ENCODE results near the gene SEC22C.

The SEC22C gene

GRCh38 chr3:42535981-42536784 is 45.6 kb downstream of the SEC22C start:
- DNase-seq (ENCODE audit: low spot score): no peak

DNA sequence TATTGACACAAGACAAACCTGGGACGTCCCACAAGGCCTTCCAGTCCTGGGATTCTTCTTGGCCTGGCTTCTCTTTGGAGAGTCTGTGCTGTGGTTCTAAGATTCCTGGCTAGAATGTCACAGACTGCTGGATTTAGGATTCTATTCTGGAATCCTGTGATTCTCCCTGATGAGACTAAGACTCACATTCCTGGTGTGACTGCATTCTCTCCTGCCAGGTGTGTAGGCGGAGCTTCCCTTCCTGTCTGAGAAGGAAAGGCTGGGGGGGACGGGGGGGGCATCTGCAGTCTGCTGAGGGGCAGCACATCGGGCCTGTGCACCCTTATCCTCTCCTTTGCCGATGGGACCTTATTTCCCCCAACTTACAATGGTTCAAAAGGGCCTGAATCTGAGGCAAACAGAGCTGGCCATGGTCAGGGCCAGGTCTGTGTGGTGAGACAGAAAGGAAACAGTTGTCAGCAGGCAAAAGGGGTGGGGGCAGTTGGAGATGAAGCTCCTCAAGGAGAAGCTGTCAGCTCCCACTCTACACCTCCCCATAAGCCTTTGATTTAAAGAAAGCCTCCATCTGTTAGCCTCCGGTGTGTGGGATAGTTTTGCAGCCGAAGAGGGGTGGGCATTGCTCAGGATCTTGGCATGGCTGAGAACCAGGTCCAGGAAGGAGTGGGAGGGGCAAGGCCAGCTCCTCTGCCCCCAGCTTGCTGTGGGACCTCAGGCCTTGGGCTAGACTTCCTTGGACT is 48.4 kb downstream of the SEC22C start:
- DNase-seq (ENCODE audit: low spot score): no peak

DNA sequence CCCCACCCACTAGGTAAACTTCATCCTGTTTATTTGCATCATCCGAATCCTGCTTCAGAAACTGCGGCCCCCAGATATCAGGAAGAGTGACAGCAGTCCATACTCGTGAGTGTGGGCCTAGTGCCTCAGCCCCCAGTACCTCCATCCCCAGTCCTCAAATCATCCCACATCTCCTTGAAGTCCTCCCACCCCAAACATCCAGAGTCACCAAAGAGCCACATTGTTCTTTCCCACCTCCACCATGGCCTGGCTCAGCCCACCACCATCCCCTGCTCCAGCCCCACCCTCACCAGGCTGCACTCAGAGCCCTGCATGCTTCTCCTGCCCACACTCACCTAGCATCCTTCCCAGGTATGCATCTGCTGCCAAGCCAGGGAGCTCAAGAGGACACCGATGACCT is 49.5 kb downstream of the SEC22C start:
- no peak for DNase-seq (ENCODE audit: low spot score)

DNA sequence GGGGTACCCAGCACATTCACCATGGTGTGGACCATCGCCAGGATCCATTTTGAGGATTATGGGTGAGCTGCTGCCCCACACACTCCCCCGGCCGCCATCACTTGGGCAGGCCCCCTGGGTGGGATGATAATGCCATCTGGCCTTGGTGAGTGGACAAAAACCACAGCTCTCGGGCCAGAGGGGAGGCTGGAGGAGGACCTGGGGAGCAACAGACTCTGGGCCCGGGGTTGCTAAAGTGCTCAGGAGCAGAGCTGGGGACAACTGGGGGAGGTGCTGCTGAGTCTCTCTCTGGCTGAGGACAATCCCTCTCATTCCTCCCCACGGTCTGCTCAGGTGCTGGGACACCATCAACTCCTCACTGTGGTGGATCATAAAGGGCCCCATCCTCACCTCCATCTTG is 50.3 kb downstream of the SEC22C start:
- DNase-seq (ENCODE audit: low spot score): no peak

- DNase-seq (ENCODE audit: low spot score): no peak
Measured at GRCh38 chr3:42530073-42530472, 51.7 kb downstream of the SEC22C start.

DNA sequence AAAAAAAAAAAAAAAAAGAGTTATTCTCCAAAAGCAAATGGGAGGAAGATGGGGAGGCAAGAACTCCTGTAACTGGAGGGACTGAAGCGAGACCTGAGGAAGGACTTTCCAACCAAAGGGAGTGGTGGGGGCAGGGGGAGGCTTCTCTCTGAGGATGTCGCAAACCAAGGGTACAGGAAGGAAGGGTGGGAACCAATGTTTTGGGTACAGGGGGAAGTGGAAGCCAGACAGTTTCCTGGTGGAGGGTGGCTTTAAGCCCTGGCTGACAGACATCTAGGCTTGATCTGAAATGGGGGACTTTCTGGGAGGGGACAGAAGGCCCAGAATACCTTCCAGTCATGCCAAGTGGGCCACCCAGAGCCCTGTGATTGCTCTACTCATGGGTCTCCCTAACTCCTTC is 52.3 kb downstream of the SEC22C start:
- DNase-seq (ENCODE audit: low spot score): no peak

GRCh38 chr3:42527368-42527917 is 54.3 kb downstream of the SEC22C start:
- DNase-seq (ENCODE audit: low spot score): no peak

DNA sequence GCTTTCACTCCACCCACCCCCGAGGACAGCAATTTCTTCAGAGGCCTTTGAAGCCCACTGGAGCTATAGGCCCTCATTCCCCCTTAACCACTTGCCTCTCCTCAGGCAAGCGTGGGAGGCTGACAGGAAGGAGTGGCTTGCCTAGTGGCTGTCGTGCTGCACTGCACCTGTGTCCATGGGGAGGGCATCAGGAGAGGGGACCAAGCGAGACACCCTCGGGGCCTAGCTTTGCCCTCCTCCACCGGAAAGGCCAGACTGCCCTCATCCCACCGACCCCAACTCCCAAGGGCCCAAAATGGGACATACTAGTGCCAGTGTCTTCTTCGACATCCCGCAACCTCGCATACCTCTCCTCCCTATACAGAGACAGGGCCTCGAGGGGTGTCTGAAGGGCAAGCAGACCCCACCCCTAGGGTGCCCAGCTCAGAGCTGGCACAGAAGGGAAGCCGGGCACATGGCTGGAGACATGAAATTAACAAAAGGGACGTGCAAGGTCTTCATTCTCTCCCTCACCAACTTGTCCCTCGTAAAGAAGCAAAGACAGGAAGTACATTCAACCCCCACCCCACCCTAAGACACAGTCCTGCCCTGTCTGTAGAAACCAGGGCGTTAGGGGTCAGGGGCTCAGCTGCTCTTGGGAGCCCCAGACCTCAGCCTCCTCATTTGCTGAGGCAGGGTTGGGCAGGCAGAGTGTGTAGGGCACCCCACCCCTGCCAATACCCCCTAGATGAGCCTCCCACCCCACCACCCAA is 55.0 kb downstream of the SEC22C start:
- DNase-seq (ENCODE audit: low spot score): no peak

GRCh38 chr3:42525736-42526345 is 55.9 kb downstream of the SEC22C start:
- no peak for DNase-seq (ENCODE audit: low spot score)

- no peak for DNase-seq (ENCODE audit: low spot score)
Measured at GRCh38 chr3:42525212-42525611, 56.6 kb downstream of the SEC22C start.

DNA sequence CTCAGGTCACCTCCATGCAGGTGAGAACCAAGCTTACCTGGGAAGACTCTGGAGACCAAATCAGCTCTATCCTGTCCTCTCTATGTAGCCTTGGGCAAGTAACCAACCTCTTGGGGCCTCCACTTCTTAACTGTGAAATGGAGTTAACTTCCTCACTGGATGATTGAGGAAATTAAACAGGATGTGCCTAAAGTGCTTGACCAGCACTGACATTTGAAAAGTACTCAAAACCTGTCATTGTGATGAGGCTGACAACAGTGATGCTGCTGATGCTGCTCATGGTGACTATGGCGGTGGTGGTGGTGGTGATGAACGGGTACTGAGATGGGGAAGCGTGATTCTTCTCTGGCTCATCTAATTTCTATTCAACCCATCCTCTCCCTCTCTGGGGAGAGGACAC is 57.0 kb downstream of the SEC22C start:
- no peak for DNase-seq (ENCODE audit: low spot score)

DNA sequence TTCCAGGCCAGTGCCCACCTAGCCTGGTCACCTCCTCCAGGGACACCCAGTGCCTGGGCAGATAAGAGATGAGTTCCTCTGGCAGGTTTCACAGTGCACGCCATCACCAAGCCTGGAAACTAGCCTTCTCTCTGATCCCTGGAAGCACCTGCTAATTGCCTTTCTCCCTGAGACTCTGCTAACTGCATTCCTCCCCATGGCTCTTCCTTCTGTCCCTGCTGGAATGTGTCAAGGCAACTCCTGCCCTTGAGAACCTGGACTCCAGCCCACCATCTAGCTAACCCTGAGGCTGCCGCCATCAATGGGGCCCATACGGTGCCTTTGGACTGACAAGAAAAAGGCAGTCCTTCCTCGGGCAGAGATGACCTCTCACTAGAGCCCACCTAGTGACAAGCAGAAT is 60.9 kb downstream of the SEC22C start:
- DNase-seq (ENCODE audit: low spot score): no peak

DNA sequence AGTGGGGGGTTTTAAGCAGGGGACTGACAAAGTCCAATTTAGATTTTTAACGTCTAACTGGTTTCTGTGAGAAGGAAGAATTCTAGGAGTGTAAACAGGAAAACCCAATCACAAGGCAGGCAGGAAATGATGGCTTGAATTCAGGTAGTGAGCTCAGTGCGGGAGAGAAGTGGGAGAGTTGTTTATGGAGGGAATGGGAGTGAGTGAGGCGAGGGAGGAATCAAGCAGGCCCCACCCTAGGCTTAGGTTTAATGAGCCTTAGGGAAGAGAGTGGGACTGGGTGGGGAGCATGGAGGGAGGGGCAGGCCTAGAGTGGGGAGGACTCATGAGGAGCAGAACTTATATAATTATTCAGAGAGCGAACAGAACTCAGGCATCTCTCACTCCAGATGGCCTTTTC is 61.4 kb downstream of the SEC22C start:
- DNase-seq (ENCODE audit: low spot score): no peak

- DNase-seq (ENCODE audit: low spot score): no peak
Measured at GRCh38 chr3:42519568-42519962, 62.2 kb downstream of the SEC22C start.

DNA sequence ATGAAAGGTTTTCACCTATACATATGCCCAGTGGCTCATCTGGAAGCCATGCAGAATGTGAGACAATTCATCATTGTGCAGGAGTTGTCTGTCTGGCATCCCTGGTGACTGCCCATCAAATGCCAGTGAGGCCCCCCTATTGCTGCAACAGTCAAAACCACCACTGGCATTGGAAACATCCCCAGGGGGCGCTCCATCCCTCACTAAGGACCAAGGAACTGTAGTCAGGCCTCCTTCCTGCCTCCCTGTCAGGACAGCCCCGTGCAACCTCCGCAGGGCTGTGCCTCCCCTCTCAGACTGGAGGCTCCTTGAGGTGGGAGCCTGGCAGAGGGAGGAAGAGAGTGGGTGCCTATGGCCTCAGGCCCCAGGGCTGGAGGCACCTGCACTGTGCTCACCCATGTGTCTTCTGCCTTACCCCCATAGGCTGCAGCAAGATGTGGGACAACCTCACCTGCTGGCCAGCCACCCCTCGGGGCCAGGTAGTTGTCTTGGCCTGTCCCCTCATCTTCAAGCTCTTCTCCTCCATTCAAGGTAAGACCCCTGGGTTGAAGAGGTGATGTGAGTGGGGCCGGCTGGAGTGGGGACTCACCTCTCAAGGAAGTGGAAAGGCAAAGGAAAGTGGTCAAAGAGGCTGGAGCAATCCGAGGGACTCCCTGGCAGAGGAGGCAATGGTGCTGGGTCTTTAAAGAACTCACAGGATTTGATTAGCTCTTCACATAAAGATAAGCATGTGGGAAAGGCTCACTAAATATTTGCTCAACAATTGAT is 62.8 kb downstream of the SEC22C start:
- no peak for DNase-seq (ENCODE audit: low spot score)

DNA sequence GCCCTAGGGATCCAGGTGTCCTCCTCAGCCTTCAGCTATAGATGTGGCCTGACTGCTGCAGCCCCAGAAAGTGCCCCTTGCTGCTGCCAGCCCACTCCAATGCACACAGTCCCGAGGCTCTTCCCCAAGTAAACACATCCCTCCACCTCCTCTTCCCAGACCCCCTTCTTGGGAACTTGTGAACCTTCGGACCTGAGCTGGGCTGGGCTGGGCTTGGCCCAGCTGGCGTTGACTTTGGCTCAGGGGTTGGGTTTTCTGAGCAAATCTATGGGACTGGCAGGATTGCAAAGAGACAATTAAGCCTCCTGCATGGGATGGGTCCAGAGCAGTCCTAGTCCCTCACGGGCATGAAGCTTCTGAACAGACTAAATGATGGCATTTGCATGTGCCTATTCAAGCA is 64.7 kb downstream of the SEC22C start:
- no peak for DNase-seq (ENCODE audit: low spot score)

GRCh38 chr3:42516443-42516842 is 65.3 kb downstream of the SEC22C start:
- DNase-seq (ENCODE audit: low spot score): no peak

DNA sequence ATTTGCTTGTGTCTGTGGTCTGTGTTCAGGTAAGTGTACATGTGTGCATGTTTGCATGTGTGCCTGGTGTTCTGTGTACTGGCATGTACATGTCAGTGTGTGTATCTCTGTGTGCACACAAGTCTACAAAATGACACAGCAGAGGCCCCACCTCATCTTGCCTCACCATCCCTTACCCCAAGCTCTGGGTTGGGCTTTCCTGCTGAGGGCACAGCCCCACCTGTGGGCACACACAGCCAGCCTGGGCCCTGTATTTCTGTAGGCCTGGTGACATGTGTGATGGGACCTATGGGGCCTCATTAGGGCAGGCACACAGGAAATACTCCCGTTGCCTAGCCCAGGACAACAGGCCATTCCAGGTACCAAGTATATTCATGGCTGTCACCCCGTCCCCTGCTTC is 65.8 kb downstream of the SEC22C start:
- no peak for DNase-seq (ENCODE audit: low spot score)

DNA sequence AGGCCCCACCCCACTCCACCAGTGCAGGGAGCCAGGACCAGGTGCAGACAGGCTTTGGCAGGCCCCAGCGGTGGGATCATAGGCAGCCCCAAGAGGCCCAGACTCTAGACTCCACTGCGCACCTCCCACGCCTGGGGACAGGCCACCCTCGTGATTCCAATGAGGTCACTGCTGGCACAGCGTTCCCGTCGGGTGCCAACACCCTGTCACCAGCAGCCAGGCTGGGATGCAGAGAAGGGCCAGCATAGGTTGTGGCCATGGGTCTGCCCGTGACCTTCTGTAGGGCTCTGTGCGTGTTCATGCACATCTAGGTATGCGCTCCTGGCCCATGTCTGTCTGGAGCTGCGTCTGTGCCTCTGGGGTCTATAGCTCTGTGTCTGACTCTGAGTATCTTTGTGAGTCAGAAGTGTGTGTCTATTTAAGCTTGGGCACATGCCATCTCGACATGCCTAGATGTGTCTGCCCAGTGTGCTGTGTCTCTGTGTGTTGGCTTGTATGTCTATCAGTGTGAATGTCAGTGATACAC is 66.3 kb downstream of the SEC22C start:
- DNase-seq (ENCODE audit: low spot score): no peak

DNA sequence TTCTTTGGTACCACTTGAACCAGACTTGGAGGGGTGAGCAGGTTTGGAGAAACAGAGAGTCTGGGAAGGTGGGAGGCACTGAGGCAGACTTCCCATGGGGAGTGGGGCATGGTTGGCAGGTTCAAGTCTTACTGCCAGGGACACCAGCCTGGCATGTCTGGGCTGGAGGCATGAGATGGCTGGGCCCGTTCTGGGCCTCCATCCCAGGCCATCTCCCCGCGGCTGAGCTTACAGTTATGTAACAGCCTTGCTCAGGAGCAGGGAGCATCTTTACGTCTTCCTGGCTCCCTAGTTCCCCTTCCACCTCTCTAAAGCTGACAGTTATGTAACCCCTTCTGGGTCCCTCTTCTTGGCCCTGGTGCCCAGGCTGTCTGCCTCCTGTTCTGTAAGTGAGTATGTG is 66.9 kb downstream of the SEC22C start:
- no peak for DNase-seq (ENCODE audit: low spot score)

DNA sequence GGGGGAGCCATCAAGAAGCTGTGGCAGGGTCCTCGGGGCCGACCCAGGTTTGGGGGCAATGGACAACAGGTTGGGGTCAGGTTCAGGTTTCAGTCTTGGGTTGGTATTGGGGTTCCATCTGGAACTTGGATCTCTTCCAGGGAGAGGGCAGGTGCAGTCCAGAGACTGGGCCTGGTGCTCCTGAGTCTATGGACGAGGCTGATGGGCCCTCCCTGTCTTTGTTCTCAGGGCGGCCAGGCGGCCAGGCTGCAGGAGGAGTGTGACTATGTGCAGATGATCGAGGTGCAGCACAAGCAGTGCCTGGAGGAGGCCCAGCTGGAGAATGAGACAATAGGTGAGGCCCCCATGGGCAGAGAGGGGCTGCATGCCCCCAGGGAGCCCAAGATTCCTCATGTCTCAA is 68.2 kb downstream of the SEC22C start:
- DNase-seq (ENCODE audit: low spot score): no peak
